HG02870 (cell line): ENCODE results near the gene MSI2.
"Not testable (repeated sequence)": the region's sequence is repeated elsewhere in the genome, so short reads cannot be mapped to it uniquely, and the experiment has no call there.

Experiments used
- ATAC-seq: cut with Tn5 transposase; IDR thresholded peaks from one replicate; pipeline ENCODE4 v1.9.1; 2021; ENCODE audit warnings: mild to moderate bottlenecking, moderate library complexity; ENCODE audit not compliant: unreplicated experiment

MSI2 gene

GRCh38 chr17:57255776-57256681, at the start of gene MSI2:
Gene MSI2 (plus strand): TSS chr17:57256523. CDS start chr17:57256743, 220 bp downstream.
- ATAC-seq: peak; percentile 67

- ATAC-seq: no peak
Measured at GRCh38 chr17:57206928-57207327, 49.4 kb upstream of the MSI2 start.

- no peak for ATAC-seq
Measured at GRCh38 chr17:57207396-57207795, 48.9 kb upstream of the MSI2 start.

GRCh38 chr17:57210224-57210553, 46.1 kb upstream of the MSI2 start:
- ATAC-seq: no peak

GRCh38 chr17:57210972-57211411, 45.3 kb upstream of the MSI2 start:
- ATAC-seq: no peak

GRCh38 chr17:57211543-57211942, 44.8 kb upstream of the MSI2 start:
- no peak for ATAC-seq

GRCh38 chr17:57213180-57213825, 43.0 kb upstream of the MSI2 start:
- no peak for ATAC-seq

- ATAC-seq: no peak
Measured at GRCh38 chr17:57215317-57215716, 41.0 kb upstream of the MSI2 start.

- ATAC-seq: no peak
Measured at GRCh38 chr17:57221366-57222350, 34.7 kb upstream of the MSI2 start.

- not testable (repeated sequence) for ATAC-seq
Measured at GRCh38 chr17:57222422-57222821, 33.9 kb upstream of the MSI2 start.

GRCh38 chr17:57225127-57225526, 31.2 kb upstream of the MSI2 start:
- no peak for ATAC-seq

GRCh38 chr17:57226793-57227192, 29.5 kb upstream of the MSI2 start:
- no peak for ATAC-seq

- ATAC-seq: no peak
Measured at GRCh38 chr17:57228911-57229310, 27.4 kb upstream of the MSI2 start.

- no peak for ATAC-seq
Measured at GRCh38 chr17:57234061-57234738, 22.1 kb upstream of the MSI2 start.

GRCh38 chr17:57234739-57235092, 21.6 kb upstream of the MSI2 start:
- ATAC-seq: no peak

GRCh38 chr17:57235124-57235523, 21.2 kb upstream of the MSI2 start:
- no peak for ATAC-seq

GRCh38 chr17:57236686-57237299, 19.5 kb upstream of the MSI2 start:
- no peak for ATAC-seq

GRCh38 chr17:57240648-57241047, 15.7 kb upstream of the MSI2 start:
- ATAC-seq: no peak

- no peak for ATAC-seq
Measured at GRCh38 chr17:57242148-57242547, 14.2 kb upstream of the MSI2 start.

- no peak for ATAC-seq
Measured at GRCh38 chr17:57243171-57243622, 13.1 kb upstream of the MSI2 start.
